Endothelial cell of umbilical vein (primary cell): Measurements from ENCODE around the gene GRID1. TPM values are rescaled to one million over a fixed set of nuclear protein-coding genes. Genes with fewer than 3 reads are reported as not detected.

Source experiments
- BruUV-seq: library from RNA; stranded (reverse); fragments of 400-500 nt; replicated peaks from 2 replicates; lab custom pipeline; 2021; lab: Mats Ljungman, UMichigan
- CTCF ChIA-PET: fragments of 300-600, 350-600 bp; sonication (Branson Sonifier 250); formaldehyde crosslinking; loops from one replicate; lab custom pipeline; 2021; ENCODE audit warnings: antibody characterized with exemption, inconsistent platforms; lab: Charles Lee
- POLR2A ChIA-PET: fragments of 300-600, 350-600 bp; sonication (Branson Sonifier 250); formaldehyde crosslinking; loops from one replicate; lab custom pipeline; 2021; ENCODE audit warnings: antibody characterized with exemption, inconsistent platforms; lab: Charles Lee
- DNase-seq: peaks from one replicate; pipeline ENCODE4 v3.0.0-alpha.2; 2011; ENCODE audit warnings: low read depth, low spot score
- FAIRE-seq: peaks from 2 replicates; lab custom pipeline; 2011; peaks lifted over from hg19 to GRCh38; lab: Jason Lieb, UNC
- H2AFZ ChIP-seq: 2 replicates; pipeline ENCODE4 v1.6.0; 2012; ENCODE audit warnings: low read depth, low read length, control low read depth, inconsistent platforms
- H3K27ac ChIP-seq: 2 replicates; pipeline ENCODE4 v1.5.1; 2011; ENCODE audit warnings: low read depth, mild to moderate bottlenecking, control low read depth, low read length, moderate library complexity; ENCODE audit not compliant: insufficient read depth
- H3K27me3 ChIP-seq, 2 experiments: 2 replicates each; pipeline versions ENCODE4 v1.6.0 to v1.6.1; 2011; ENCODE audit warnings: low read length in 2 of 2, mixed read lengths in 1 of 2; ENCODE audit not compliant: control insufficient read depth in 2 of 2, insufficient read depth in 2 of 2
- H3K36me3 ChIP-seq, 2 experiments: 2 replicates in 1 of 2; 3 replicates in 1 of 2; pipeline ENCODE4 v1.5.1; 2011; ENCODE audit warnings: low read length in 2 of 2, mild to moderate bottlenecking in 1 of 2, moderate library complexity in 1 of 2; ENCODE audit not compliant: control insufficient read depth in 2 of 2, insufficient read depth in 2 of 2; ENCODE audit errors: extremely low read depth in 1 of 2
- H3K4me1 ChIP-seq: 3 replicates; pipeline ENCODE4 v1.5.1; 2011; ENCODE audit warnings: mild to moderate bottlenecking, low read length; ENCODE audit not compliant: control insufficient read depth, insufficient read depth; ENCODE audit errors: extremely low read depth
- H3K4me2 ChIP-seq: 2 replicates; pipeline ENCODE4 v1.6.1; 2011; ENCODE audit warnings: low read length, control low read depth, mixed read lengths; ENCODE audit not compliant: insufficient read depth
- H3K4me3 ChIP-seq, 3 experiments: fragments of 200-600 bp in 1 of 3; sonication (generic), shearing (Covaris generic) in 1 of 3; replicated peaks in 1 of 3; 2 replicates each; pipeline ENCODE4 v1.5.1; 2011 to 2016; ENCODE audit warnings: control low read depth in 3 of 3, low read length in 3 of 3, mild to moderate bottlenecking in 2 of 3, inconsistent platforms in 1 of 3, low read depth in 1 of 3, moderate library complexity in 1 of 3; ENCODE audit not compliant: insufficient read depth in 1 of 3
- H3K79me2 ChIP-seq: 2 replicates; pipeline ENCODE4 v1.6.0; 2012; ENCODE audit warnings: low read length, inconsistent platforms; ENCODE audit not compliant: control insufficient read depth, insufficient read depth
- H3K9ac ChIP-seq: replicated peaks from 2 replicates; pipeline ENCODE3; 2011; ENCODE audit warnings: low read length, control low read depth; ENCODE audit not compliant: insufficient read depth; ENCODE audit errors: extremely low read depth
- H3K9me1 ChIP-seq: replicated peaks from 3 replicates; pipeline ENCODE4 v1.6.0; 2011; ENCODE audit warnings: mild to moderate bottlenecking, low read length; ENCODE audit not compliant: control insufficient read depth, insufficient read depth; ENCODE audit errors: extremely low read depth
- H3K9me3 ChIP-seq: replicated peaks from 2 replicates; pipeline ENCODE4 v1.5.1; 2012; ENCODE audit warnings: low read length, inconsistent platforms; ENCODE audit not compliant: control insufficient read depth, insufficient read depth
- H4K20me1 ChIP-seq: replicated peaks from 2 replicates; pipeline ENCODE3; 2011; ENCODE audit warnings: mild to moderate bottlenecking, low read length; ENCODE audit not compliant: control insufficient read depth, insufficient read depth; ENCODE audit errors: extremely low read depth
- EZH2 ChIP-seq: IDR thresholded peaks from 2 replicates; pipeline ENCODE4 v1.6.1; 2012; ENCODE audit warnings: borderline replicate concordance, low read depth, mild to moderate bottlenecking, moderate library complexity, low read length, inconsistent platforms; ENCODE audit not compliant: severe bottlenecking
- FOS ChIP-seq: IDR thresholded peaks from 2 replicates; pipeline ENCODE4 v1.6.1; 2011; ENCODE audit warnings: mild to moderate bottlenecking, low read length, moderate library complexity, borderline replicate concordance; ENCODE audit not compliant: insufficient read depth
- GATA2 ChIP-seq: IDR thresholded peaks from 2 replicates; pipeline ENCODE4 v1.7.0; 2011; ENCODE audit warnings: low read depth, mild to moderate bottlenecking, moderate library complexity, mixed read lengths, low read length; ENCODE audit not compliant: insufficient read length, insufficient read depth
- JUN ChIP-seq: IDR thresholded peaks from 2 replicates; pipeline ENCODE4 v1.6.1; 2011; ENCODE audit warnings: borderline replicate concordance, low read depth; ENCODE audit not compliant: insufficient read length, insufficient read depth
- MYC ChIP-seq: IDR thresholded peaks from one replicate; pipeline ENCODE4 v1.6.1; 2011; ENCODE audit warnings: mild to moderate bottlenecking, low read depth, low read length
- POLR2A ChIP-seq: IDR thresholded peaks from 2 replicates; pipeline ENCODE4 v1.6.1; 2012; ENCODE audit warnings: low read depth, mild to moderate bottlenecking, control low read depth, low read length
- POLR2AphosphoS5 ChIP-seq: IDR thresholded peaks from 2 replicates; pipeline ENCODE4 v1.6.1; 2012; ENCODE audit warnings: low read depth, mild to moderate bottlenecking, control low read depth, low read length, moderate library complexity; ENCODE audit not compliant: insufficient read depth
- dilution Hi-C: fragments of 300-500 bp; cut with MboI; formaldehyde crosslinking; loops from one replicate; pipeline ENCODE4 v1.15.0; 2019; ENCODE audit warnings: low sequenced_read_pairs; ENCODE audit not compliant: extremely low pct_ligation_motif_present
- intact Hi-C: fragments of 100-400 bp; cut with micrococcal nuclease; formaldehyde crosslinking; loops from one replicate; pipeline ENCODE4 v1.10.0; 2022
- polyA plus RNA-seq, 4 experiments: library from polyadenylated mRNA; depleted of rRNA in 3 of 4; stranded (reverse) in 3 of 4; unstranded in 1 of 4; fragments of >200 nt; gene quantifications; 2 replicates each; pipeline versions ENCODE4 v1.2.1 to v1.2.3, GENCODE V29; 2011 to 2012; ENCODE audit warnings: missing spikeins in 1 of 4
- total RNA-seq: library from RNA; stranded (reverse); gene quantifications from 2 replicates; pipeline ENCODE4 v1.2.3, GENCODE V29; 2021
- TF ChIP-seq, protein P1 (sequence below): IDR thresholded peaks from 2 replicates; pipeline ENCODE4 v1.6.1; 2011; ENCODE audit not compliant: insufficient read depth, insufficient read length
- TF ChIP-seq, protein P2 (sequence below), 2 donors: IDR thresholded peaks; 1 replicate in 1 of 2; 2 replicates in 1 of 2; pipeline ENCODE4 v1.5.1; 2011; ENCODE audit warnings: low read length in 2 of 2, mild to moderate bottlenecking in 2 of 2, moderate library complexity in 2 of 2, control low read depth in 1 of 2, inconsistent platforms in 1 of 2, low read depth in 1 of 2; ENCODE audit not compliant: insufficient read depth in 1 of 2; ENCODE audit errors: extremely low read depth in 1 of 2

The GRID1 gene
- total and polyA plus RNA-seq, 2 donors (not counting 3 experiments of a cell fraction or from before 2014, with no cell fraction given): not detected

DNA sequence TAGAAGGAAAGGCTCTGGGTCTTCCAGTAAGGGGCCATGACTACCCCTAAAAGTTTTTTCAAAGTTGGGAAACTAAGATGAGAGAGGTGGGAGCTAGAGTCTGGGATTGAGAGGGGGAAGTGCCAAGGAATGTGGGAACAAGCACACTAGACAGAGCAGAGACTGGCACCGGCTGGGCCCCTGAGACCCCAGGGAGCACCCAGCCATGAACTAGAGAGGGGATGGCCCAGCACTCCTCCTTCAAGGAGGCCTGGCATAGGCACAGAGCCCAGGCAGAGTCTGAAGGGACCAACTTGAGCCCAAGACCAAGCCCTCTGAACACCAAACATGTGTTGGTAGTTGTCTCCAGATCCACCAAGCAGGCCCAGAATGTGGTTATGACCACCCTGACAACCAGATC is 119.0 kb downstream of the GRID1 start:
- Histone ChIP-seq H2AFZ (no peak overlapping the region), H3K27me3 (no peaks in the 10 kb centered on the region), H3K4me2 (no peak overlapping the region), H3K4me3 (no peak overlapping the region), H4K20me1 (no peaks in the 10 kb centered on the region), H3K79me2 (no peaks in the 10 kb centered on the region), H3K9ac (no peak overlapping the region), H3K27ac (no peak overlapping the region), H3K4me1 (no peaks in the 10 kb centered on the region), H3K9me1 (no peaks in the 10 kb centered on the region), H3K36me3 (no peaks in the 10 kb centered on the region), H3K9me3 (no peaks in the 10 kb centered on the region)
- intact Hi-C loops: no loop called here
- POLR2A ChIA-PET: no interaction called here
- no TSS peak for BruUV-seq
- dilution Hi-C loops: no loop called here
- no peak for TF ChIP-seq EZH2
- TF ChIP-seq MYC: no peak
- no peak for TF ChIP-seq GATA2
- no peak for TF ChIP-seq POLR2AphosphoS5
- TF ChIP-seq, protein P1, sequence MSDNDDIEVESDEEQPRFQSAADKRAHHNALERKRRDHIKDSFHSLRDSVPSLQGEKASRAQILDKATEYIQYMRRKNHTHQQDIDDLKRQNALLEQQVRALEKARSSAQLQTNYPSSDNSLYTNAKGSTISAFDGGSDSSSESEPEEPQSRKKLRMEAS: no peak
- TF ChIP-seq, protein P2, sequence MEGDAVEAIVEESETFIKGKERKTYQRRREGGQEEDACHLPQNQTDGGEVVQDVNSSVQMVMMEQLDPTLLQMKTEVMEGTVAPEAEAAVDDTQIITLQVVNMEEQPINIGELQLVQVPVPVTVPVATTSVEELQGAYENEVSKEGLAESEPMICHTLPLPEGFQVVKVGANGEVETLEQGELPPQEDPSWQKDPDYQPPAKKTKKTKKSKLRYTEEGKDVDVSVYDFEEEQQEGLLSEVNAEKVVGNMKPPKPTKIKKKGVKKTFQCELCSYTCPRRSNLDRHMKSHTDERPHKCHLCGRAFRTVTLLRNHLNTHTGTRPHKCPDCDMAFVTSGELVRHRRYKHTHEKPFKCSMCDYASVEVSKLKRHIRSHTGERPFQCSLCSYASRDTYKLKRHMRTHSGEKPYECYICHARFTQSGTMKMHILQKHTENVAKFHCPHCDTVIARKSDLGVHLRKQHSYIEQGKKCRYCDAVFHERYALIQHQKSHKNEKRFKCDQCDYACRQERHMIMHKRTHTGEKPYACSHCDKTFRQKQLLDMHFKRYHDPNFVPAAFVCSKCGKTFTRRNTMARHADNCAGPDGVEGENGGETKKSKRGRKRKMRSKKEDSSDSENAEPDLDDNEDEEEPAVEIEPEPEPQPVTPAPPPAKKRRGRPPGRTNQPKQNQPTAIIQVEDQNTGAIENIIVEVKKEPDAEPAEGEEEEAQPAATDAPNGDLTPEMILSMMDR (IDR thresholded peaks at IDR 0.05; ENCODE audit: extremely low read depth in 1 of 2, insufficient read depth in 1 of 2, low read depth in 1 of 2, low read length in 2 of 2): no peak
- TF ChIP-seq JUN: no peak
- no peak for TF ChIP-seq FOS
- TF ChIP-seq POLR2A: no peak
- CTCF ChIA-PET: no interaction called here
- no peak for DNase-seq
- no peak for FAIRE-seq
